ENCODE measurements around the gene TSPAN9. TPM values are rescaled to one million over a fixed set of nuclear protein-coding genes. Genes with fewer than 3 reads are reported as not detected.

TSPAN9 gene
- total RNA-seq, 1 experiment from 2014 or later = 13.2 TPM

GRCh38 chr12:3128498-3129293 is 51.5 kb downstream of the TSPAN9 start:
- intact Hi-C loops (cut with micrococcal nuclease) = no loop called here
- no peaks in the 10 kb centered on the region for H4K20me1 ChIP-seq (ENCODE audit: insufficient read depth)
- no peak overlapping the region for H3K9ac ChIP-seq (ENCODE audit: low read length)
- H3K4me3 ChIP-seq (replicated peaks in 1 of 2; ENCODE audit: low read depth in 1 of 2, low read length in 2 of 2) = no peak overlapping the region
- H2AFZ ChIP-seq (ENCODE audit: low read depth, low read length, poor library complexity, severe bottlenecking) = no peak overlapping the region
- no peaks in the 10 kb centered on the region for H3K36me3 ChIP-seq (ENCODE audit: control insufficient read depth in 1 of 2, insufficient read depth in 2 of 2, low read length in 2 of 2)
- no peaks in the 10 kb centered on the region for H3K27me3 ChIP-seq (ENCODE audit: insufficient read depth, low read length)
- H3K9me3 ChIP-seq (ENCODE audit: control insufficient read depth in 1 of 2, insufficient read depth in 1 of 2, low read depth in 1 of 2, low read length in 2 of 2) = peaks cover 0 to 3% of the 10 kb centered on the region in 2 experiments; a peak in 1 of 4 replicates
- no peak for TF ChIP-seq CBX3 (IDR thresholded peaks at IDR 0.05; ENCODE audit: low read depth)
- TF ChIP-seq EZH2phosphoT487 (IDR thresholded peaks at IDR 0.05; ENCODE audit: borderline replicate concordance) = no peak
- no peak for TF ChIP-seq ZFX (IDR thresholded peaks at IDR 0.05)
- TF ChIP-seq FOSL1 (IDR thresholded peaks at IDR 0.05; ENCODE audit: low read depth) = no peak
- no peak for TF ChIP-seq TCF7L2 (IDR thresholded peaks at IDR 0.05; ENCODE audit: borderline replicate concordance, extremely low read depth, insufficient read depth, insufficient read length)
- TF ChIP-seq MAX (IDR thresholded peaks at IDR 0.05) = no peak
- TF ChIP-seq, protein P1, sequence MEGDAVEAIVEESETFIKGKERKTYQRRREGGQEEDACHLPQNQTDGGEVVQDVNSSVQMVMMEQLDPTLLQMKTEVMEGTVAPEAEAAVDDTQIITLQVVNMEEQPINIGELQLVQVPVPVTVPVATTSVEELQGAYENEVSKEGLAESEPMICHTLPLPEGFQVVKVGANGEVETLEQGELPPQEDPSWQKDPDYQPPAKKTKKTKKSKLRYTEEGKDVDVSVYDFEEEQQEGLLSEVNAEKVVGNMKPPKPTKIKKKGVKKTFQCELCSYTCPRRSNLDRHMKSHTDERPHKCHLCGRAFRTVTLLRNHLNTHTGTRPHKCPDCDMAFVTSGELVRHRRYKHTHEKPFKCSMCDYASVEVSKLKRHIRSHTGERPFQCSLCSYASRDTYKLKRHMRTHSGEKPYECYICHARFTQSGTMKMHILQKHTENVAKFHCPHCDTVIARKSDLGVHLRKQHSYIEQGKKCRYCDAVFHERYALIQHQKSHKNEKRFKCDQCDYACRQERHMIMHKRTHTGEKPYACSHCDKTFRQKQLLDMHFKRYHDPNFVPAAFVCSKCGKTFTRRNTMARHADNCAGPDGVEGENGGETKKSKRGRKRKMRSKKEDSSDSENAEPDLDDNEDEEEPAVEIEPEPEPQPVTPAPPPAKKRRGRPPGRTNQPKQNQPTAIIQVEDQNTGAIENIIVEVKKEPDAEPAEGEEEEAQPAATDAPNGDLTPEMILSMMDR (IDR thresholded peaks at IDR 0.05 in 2 of 3, conservative IDR thresholded peaks at IDR 0.05 in 1 of 3; ENCODE audit: borderline replicate concordance in 1 of 3, insufficient read depth in 1 of 3, low read depth in 2 of 3, low read length in 2 of 3) = no peak
- no peak for TF ChIP-seq ELF1 (IDR thresholded peaks at IDR 0.05; ENCODE audit: borderline replicate concordance, low read depth)
- TF ChIP-seq SP1 (IDR thresholded peaks at IDR 0.05; ENCODE audit: low read depth) = no peak
- TF ChIP-seq YY1 (IDR thresholded peaks at IDR 0.05; ENCODE audit: extremely low read depth, insufficient replicate concordance, low read depth, low read length) = no peak
- TF ChIP-seq ZBTB33 (IDR thresholded peaks at IDR 0.05; ENCODE audit: extremely low read depth, insufficient replicate concordance, low read length) = no peak
- TF ChIP-seq SIN3A (IDR thresholded peaks at IDR 0.05; ENCODE audit: low read depth) = no peak
- TF ChIP-seq POLR2A (IDR thresholded peaks at IDR 0.05; ENCODE audit: borderline replicate concordance, extremely low read depth, insufficient read depth, insufficient read length) = no peak
- no peak overlapping the region for H3K27ac ChIP-seq (ENCODE audit: low read depth, low read length)
- CTCF ChIA-PET = no interaction called here
- POLR2A ChIA-PET = no interaction called here
- H3K4me1 ChIP-seq (ENCODE audit: control insufficient read depth in 1 of 2, insufficient read depth in 2 of 2, low read length in 2 of 2) = peaks cover 4 to 6% of the 10 kb centered on the region in 2 experiments; a peak in 2 of 4 replicates
- no peak overlapping the region for H3K4me2 ChIP-seq (ENCODE audit: low read length)
- BruUV-seq (replicated peaks) = no TSS peak
- H3K9me2 ChIP-seq (ENCODE audit: insufficient read depth) = no peaks in the 10 kb centered on the region
- no peak for ATAC-seq
- no peaks in the 10 kb centered on the region for H3K79me2 ChIP-seq (ENCODE audit: insufficient read depth, low read length)
- RAD21 ChIA-PET (ENCODE audit: low non-redundant PET in 1 of 2, low total read pairs in 2 of 2, uncharacterized antibody in 2 of 2, unreplicated experiment in 2 of 2) = no interaction called here
- DNase-seq (ENCODE audit: low read depth, low spot score) = no peak

Measured in HCT116 (cell line).